Adrenal gland (tissue), 5 donors: ENCODE data around the gene TCP11L2.

Experiments used
- POLR2A ChIP-seq, 2 donors: fragments of 450-650 bp; IDR thresholded peaks; one replicate each; pipeline ENCODE4 v1.6.1; 2017; ENCODE audit warnings: antibody characterized with exemption in 2 of 2, mild to moderate bottlenecking in 2 of 2, moderate library complexity in 1 of 2
- TF ChIP-seq, protein P1 (sequence below), 6 experiments: fragments of 450-650 bp in 4 of 6; fragments of 200-600 bp in 2 of 6; sonication (generic) in 1 of 6; IDR thresholded peaks; 1 replicate in 5 of 6; 2 replicates in 1 of 6; pipeline versions ENCODE4 v1.5.1 to v1.8.0; 2016 to 2021; ENCODE audit warnings: antibody characterized with exemption in 6 of 6, mild to moderate bottlenecking in 2 of 6, moderate library complexity in 1 of 6
- donor health status: DM: no; HTN: no; CAD: no.

DNA sequence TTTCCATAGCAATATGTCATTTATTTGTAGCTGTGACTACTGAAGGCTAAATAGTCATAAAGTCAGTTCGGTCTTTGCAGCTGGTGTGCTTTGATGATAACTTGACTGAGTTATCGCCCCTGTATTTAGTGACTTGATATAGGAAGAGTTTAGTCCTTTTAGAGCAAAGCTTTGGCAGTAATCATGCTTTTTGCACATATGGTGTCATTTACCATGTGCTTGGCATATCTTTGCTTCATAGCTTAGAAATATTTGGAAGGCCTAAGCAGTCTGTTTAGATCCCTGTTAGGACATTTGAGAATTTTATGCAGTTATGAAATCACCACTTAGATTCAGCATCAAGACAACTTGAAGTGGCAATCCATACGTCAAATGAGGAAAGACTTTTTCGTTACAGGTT lies 86.6 kb downstream of the TCP11L2 start:
- TF ChIP-seq, protein P1, sequence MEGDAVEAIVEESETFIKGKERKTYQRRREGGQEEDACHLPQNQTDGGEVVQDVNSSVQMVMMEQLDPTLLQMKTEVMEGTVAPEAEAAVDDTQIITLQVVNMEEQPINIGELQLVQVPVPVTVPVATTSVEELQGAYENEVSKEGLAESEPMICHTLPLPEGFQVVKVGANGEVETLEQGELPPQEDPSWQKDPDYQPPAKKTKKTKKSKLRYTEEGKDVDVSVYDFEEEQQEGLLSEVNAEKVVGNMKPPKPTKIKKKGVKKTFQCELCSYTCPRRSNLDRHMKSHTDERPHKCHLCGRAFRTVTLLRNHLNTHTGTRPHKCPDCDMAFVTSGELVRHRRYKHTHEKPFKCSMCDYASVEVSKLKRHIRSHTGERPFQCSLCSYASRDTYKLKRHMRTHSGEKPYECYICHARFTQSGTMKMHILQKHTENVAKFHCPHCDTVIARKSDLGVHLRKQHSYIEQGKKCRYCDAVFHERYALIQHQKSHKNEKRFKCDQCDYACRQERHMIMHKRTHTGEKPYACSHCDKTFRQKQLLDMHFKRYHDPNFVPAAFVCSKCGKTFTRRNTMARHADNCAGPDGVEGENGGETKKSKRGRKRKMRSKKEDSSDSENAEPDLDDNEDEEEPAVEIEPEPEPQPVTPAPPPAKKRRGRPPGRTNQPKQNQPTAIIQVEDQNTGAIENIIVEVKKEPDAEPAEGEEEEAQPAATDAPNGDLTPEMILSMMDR (IDR thresholded peaks at IDR 0.05): no peak
- TF ChIP-seq POLR2A (IDR thresholded peaks at IDR 0.05): no peak
